NCI-H1048 (cell line): ENCODE results near the gene TUBB2A.
"Not testable (repeated sequence)": the region's sequence is repeated elsewhere in the genome, so short reads cannot be mapped to it uniquely, and the experiment has no call there.

Experiments used
- DNase-seq: peaks from one replicate; lab custom pipeline; 2025; lab: John Stamatoyannopoulos, UW

The TUBB2A gene

DNA sequence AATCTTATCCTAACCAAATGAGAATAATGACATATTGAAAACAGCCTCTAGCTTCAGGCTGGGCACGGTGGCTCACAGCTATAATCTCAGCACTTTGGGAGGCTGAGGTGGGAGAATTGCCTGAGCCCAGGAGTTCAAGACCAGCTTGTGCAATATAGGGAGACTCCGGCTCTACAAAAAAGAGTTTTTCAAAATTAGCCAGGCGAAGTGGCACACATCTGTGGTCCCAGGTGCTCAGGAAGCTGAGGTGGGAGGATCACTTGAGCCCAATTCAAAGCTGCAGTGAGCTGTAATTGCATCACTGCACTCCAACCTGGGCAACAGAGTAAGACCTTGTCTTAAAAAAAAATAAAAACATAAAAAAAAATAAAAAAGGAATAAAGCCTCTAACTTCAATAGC lies 4.7 kb downstream of the TUBB2A start:
- no peak for DNase-seq

DNA sequence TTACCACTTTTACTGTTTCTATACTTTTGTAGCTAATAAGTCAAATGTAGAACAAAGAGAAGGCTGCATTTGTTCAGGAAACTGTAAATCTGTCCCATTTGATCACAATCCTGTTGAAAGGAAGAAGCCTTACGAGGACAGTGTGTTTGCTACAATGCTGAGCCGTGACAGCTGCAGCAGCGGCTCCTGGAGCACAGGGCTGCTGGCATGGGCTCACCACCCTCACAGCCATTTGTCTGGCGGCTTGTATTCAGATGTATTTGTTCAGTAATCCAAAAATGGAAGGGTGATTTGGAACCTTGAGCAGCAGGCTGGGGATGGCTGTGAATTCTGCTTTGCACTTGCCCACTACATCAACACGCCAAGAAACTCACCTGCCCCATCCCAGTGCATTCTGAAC lies 5.7 kb downstream of the TUBB2A start:
- DNase-seq = no peak

DNA sequence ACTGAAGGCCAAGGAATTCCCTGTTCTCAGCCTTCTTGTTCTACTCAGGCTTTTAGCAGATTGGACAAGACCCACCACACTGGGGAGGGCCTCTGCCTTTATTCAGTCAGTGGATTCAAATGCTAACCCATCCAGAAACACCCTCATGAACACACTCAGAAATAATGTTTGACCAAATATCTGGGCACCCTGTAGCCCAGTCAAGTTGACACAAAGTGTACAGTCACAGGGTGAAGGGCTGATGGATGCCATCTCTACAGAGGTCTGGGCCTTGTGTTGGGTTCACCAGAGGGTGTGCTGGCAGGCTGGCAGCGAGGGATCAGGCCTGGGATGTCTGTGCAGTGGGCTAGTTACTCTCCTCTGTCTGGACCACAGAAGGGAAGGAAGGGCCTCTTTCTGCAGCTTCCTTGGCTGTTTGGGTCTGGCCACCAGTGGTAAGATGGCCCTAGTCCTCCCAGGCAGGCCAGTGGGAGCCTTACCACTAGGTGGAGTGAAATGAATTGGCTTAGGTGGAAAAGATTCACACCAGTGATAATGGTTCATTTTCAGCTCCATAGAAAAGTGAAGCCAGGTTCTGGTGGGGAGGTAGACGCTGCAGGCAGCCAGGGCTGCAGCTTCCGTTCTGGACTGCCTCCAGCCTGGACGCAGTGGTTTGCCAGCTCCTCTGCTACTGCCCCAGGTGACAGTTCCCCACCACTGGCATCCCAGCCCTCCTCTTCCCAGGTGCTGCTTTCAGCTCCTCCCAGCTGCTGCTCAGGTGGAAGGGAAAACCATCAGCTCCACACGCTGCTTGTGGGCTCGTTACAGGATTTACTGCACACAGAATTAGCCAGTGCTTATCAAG lies 9.2 kb downstream of the TUBB2A start:
- DNase-seq = no peak

DNA sequence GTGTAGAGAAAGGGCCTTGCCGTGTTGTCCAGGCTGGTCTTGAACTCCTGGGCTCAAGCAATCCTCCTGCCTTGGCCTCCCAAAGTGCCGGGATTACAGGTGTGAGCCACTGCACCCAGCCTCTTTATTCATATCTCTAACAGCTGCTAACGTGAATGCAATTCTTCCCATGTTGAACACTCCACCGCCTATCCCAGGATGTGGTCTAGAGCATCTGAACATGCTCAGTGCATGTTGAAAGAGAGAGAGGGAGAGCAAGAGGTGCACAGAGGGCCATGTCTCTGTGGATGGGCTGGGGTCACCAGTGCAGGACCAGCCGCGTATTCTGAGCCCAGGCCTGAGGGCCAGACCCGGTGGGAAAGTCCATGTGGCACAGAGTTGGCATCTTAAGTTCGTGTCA lies 12.8 kb downstream of the TUBB2A start:
- DNase-seq = no peak

DNA sequence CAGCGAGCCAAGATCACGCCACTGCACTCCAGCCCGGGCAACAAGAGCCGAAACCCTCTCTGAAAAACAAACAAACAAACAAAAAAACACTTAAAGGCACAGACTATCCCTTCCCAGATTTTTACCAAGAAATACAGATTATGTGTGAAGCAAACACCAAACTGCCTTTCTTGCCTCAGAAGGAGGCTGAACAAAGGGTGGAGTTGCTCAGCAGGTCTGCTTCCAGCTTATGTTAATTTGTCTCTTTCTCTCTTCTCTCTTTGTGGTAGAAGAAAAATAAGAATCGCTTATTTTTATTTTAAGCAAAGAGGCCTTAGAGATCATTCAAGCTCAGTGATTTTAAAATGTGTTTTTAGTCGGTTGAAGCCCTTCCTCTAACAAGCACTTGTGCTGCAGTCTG lies 14.2 kb downstream of the TUBB2A start:
- no peak for DNase-seq

DNA sequence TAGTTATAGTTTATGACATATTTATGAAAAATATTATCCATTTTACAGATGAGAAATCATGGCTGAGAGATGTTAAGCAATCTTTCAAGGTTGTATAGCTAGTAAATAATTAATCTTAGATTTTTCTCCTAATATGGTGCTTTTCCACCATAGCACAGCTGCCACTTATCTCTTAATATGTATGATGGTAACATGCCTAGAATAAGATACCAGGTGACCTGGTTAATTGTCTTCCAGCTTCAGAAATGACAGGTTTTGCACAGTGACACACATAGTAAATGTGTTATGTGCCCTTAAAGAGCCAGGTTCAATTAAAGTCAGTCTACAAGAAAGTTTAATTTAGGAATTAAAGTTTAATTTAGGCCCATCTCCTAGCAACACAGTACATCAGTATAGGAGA lies 14.8 kb downstream of the TUBB2A start:
- no peak for DNase-seq

DNA sequence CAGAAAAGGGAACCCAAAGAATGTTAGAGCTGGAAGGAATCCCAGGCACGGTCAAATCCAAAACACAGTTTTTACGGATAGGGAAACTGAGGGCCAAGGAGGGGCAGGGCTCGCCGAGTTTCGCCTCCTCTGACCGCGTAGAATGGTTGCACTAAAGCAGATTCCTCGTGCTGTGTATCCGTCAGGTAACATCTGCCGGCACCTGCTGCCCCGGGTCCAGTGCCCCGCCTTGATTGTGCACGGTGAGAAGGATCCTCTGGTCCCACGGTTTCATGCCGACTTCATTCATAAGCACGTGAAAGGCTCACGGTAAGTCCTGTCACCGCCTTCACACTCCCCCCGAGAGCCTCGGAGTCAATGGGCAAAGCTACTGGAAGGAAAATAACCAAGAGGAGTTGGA lies 17.1 kb downstream of the TUBB2A start:
- DNase-seq = no peak

DNA sequence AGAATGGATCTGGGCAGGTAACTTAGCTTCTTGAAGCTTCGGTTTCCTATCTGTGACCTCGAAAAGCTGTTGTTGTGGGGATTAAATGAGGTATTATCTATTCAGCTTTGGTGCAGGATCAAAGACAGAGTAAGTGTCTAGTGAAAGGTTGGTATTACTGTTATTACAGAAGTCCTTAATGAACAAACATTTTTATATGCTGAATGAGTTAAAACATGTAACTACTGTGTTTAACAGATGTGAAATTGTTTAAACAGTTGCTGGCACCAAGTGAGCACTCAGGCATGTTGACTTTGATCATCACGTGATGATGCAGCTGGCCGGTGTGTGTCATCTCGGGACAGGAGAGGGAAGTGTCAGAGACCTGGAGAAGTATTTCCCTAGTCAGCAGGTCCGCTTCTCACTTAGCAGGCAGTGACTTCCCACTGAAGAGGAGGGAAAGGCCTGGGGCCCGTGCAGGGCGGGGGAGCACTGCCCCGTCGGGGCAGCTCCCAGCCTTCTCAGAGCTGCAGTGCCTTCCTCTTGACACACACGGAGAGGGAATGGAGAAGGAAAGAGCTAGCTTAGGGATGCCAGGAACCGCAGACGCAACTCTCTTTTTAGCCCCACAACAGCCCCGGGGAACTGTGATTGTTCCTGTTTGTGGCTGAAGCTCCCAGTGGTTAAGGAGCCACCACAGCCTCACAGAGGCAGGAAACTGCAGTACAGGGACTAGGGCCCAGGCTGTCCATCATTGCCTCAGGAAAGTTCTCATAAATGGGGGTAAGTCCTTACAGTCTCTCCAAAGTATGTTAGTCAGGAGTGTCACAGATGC lies 18.0 kb downstream of the TUBB2A start:
- no peak for DNase-seq

DNA sequence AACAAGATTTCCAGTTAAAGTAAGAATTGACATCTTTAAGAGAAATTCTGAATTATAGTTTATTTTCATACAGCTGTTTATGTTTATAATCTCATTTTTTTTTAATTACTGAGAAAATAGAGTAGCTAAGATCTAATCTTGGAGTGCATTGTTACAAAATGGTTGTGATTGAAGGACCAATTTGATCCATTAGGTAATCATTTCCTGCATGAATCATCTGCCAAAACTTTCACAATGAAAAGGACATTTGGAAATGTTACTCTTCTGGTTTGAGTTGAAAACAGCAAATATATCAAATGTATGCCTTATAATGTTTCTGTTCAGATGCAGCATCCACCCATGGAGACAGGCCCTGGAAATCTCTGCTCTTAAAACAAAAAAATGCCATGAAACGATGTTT lies 19.0 kb downstream of the TUBB2A start:
- DNase-seq = no peak

DNA sequence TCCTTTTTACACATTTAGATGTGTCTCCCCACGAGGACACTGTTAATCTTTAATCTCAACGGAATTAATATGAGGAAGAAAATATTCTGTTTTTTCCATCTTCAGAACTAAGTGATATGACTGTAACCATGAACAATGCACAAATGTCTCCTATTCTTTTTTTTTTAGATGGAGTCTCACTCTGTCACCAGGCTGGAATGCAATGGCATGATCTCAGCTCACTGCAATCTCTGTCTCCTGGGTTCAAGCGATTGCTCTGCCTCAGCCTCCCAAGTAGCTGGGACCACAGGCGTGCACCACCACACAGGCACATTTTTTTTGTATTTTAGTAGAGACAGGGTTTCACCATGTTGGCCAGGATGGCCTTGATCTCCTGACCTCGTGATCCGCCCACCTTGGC lies 19.5 kb downstream of the TUBB2A start:
- DNase-seq = not testable (repeated sequence)

DNA sequence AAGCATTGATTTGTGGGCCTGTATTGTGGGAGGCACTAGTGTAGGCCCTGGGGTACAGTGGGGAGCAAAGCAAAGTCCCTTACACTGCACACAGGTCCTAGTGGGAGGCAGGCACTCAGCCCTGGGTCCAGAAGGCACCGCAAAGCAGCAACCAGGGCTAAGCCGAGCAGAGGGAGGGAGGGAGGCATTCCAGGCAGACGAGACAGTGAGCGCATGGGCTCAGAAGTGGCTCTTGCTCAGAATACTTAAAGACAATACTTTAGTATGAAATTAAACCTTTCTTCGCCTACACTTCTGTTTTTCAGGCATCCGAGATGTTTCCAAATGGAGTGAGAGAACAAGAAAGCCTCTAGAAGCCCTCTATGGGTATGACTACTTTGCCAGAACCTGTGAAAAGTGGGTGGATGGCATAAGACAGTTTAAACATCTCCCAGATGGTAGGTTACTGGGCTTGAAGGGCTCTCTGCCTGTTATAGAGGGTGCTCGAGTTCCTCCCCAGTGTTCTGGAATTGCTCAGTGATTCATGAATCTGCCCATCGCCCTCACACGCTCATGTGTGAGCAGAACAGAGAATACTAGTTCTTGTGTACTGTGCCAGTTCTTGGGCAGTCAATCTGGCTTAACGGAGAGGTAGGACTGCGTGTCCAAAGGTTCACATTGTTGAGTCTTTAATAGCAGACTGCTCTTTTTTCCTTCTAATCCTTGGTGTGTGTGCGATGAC lies 20.1 kb downstream of the TUBB2A start:
- DNase-seq = no peak

DNA sequence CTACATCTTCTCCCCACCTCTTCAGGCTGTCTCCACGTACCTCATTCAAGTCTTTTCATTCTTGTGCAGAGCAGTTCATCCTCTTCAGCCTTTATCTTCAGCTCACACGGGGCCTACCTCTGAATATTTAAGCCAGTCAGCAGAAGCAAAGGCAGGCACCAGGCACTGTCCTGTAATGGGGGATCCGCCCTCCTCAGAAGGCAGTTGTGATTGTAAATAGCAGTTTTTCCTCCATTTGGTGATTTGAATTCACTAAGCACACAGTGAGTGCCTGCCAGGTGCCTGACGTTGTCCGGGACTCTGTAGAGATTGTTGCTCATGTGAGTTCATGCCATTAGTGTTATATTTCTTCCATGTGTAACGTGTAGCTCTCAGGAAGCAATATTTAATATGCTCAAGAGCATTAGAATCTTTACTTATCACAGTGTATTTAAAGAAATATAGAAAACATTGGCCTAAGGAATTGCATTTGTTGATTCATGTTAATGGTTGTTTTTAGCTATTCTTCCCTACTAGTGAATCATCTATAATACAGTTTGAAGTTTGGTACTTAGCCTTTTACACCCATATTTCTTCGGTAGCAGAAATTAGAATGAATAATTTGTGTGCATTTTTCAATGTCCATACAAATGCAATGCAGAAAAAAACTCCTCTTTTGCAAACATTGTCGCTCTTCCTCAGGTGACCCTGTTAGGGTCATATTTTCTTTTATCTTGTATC lies 20.9 kb downstream of the TUBB2A start:
- no peak for DNase-seq

DNA sequence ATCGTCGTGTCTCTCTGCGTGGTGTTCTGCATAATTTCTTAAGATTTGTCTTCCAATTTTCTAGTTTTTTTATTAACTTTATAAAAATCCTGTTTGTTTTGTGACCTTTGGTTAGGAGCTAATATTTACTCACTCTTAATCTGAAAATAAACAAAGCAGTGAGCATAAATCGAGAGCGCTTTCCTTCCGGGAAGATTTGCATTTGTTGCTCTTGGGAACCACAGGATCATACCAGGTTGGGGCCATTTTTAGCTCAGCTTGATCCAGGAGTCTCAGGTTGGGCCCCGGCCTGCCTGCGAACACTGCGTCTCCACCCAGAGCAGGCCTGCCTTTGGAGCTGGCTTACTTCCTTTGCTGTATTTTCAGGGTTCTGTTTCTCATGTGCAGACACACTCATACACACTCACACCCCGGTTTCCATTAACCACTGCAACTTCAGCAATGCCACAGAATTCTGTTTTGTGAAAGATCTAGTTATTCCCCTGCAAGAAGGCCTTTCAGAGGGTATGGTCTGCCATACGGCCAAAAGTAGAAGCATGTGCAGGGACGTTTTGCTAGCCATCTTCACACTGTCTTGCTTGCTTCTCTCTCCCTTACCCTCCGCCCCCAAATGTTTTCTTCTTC lies 21.6 kb downstream of the TUBB2A start:
- peak; percentile 39 for DNase-seq

DNA sequence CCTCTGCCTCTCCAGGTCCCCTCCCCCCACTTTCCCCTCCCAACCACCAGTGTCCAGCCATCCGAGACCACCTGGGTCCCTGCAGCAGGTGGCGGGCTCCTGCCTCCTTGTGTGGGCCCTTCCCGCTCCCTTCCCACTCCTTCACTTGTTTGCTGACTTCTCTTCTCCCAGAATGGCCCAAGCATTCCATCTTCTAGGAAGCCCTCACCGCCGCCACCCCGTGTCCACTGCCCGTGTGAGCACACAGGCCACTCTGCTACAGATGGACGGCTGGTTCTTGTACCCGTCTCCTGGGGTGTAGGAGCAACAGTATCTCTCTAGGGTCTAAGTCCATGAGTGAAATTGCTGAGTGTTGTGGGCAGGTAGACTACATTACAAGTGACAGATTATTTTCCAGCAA lies 23.8 kb downstream of the TUBB2A start:
- no peak for DNase-seq

DNA sequence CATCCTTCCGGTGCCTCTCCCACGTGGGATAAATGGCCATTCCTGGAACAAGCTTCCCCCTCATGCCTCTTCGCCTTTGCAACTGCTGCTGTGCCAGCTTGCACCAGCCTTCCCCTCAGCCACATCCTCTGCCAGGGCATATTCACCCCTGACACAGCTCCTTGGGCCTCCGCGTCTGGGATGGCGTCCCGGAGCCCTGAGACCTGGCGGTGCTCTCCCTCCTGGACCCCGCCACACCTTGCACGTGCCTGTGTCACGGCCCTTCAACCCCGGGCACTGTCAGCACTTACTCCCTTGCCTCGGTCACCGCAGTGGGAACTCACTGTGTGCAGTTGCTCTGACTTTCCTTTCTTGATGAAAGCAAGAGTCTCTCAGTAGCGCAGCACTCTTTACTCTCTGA lies 25.6 kb downstream of the TUBB2A start:
- no peak for DNase-seq

DNA sequence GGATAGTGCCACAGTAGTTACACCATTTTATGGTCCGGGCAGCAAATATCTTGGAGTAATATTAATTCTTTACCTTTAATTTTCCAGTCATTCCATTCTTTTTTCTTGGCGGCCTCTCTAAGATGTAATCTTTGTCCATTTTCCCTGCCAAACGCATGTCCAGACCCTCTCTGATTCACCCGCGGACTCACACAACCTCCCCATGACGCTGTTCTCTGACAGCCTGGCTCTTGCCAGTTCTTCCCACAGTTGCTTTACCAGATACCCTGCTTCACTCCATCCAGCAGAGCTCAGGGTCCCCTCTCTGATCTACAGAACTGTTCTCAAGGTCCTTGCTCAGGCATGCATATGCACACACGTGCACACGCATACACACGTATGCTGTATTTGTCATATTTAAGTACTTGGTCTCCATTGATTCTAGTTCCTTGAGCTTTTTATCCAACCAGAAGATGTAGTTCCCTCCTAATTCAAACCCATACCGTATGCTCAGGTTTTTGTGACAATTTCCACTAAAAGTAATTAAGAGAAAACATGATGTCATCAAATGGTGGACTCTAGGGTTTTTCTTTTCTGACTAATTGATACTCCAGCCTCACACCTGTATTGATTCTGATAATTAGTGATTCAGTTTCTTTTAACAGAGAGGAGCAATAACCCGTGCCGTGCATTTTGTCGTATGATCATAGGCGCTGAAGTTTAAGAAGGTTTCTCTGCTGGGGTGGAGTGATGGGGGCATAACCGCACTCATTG lies 28.8 kb downstream of the TUBB2A start:
- DNase-seq = no peak

DNA sequence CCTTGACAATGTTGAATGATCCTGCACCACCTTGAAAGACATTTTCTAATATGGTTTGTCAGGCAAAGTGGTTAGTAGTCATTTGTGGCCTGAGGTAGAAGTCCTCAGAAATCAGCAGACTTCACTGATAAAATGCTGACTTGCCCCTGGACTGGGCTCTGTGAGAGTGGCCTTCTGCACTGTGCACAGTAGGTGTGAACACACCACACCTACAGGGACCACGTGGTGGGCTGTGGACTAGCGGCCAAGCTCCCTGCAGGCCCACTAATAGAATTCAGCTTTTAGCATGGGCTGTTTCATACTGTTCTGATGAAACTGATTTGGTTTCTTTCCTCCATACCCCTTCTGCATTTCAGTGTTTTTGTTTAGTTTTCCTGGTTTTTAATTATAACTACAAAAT lies 31.5 kb downstream of the TUBB2A start:
- DNase-seq = no peak

DNA sequence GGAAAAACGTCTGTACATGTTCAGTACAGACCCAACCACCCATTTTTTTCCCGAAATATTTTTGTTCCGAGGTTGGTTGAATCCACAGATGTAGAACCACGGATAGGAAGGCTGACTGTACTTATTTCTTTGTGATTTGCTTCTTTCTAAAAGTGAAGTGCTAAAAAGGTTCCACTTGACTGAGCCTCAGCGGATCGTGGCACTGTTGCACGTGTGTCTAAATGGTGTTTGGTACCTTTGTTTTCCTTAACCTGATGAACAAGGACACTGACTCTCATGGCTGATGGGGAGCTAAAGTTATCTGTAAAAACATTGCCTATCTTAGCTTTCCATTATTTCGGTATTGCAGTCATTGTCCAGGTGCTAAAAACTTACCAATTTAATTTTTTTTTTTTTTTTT lies 32.7 kb downstream of the TUBB2A start:
- DNase-seq = no peak

DNA sequence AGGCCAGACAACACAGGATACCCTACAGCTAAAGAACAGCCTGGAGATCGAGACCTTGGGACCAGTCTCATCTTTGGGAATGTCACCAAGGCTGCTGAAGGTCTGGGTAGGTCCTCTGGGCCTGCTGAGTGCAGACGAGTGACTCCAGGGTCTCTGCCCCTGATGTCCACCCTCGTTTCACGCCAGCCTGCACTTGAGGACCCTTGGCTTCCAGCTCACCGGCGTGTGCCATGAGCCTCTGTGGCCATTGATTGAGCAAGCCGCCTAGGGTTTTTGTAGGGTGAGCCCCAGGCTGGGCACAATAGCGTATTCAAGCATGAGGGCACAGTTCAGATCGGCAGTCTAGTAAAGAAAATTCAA lies 34.5 kb downstream of the TUBB2A start:
- no peak for DNase-seq

DNA sequence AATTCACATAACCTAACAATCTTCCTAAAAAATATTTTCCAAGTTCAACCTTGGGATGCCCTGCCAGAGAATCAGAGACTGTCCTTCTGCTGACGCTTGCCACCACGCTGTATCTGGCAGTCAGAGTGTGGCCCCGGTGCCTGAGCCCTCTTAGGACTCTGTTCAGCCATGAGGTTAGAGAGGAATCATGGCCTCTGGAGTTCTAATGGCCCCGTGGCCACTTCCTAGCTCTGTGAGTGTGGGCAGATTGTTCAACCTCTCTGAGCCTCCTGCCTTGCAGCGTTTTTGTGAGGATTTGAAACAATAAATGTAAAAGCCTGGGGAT lies 36.6 kb downstream of the TUBB2A start:
- no peak for DNase-seq

DNA sequence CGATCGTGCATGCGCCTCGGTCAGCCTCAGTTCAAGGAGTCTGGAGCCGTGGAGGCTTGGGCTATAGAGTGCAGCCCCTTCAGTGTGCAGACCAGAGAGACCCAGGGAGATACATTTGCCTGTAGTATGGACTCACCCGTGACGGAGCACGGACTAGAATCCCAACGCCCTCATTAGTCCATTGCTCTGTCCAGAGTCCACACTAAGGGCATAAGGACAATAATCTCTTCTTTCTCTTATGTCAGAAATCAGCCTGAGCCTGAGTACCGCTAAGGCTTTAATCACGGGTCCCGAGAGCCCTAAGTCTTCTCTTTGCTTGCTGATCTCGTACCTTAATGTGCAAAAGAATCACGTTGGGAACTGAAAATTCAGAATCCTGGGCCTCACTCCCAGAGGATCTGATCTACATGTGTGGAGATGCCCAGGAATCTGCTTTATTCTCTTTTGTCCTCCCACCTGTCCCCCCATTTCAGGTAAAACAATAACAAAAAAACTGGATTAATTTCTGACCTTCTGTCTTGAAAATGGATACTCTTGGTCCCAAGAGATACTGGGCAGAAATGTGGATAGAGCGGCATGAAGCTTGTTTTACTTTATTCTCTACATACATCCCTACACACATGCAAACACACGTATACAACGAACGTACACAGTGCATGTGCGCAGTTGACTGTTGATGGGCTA lies 38.2 kb downstream of the TUBB2A start:
- no peak for DNase-seq
